ENCODE results near the gene NEURL1B. TPM values are rescaled to one million over a fixed set of nuclear protein-coding genes. Genes with fewer than 3 reads are reported as not detected.
"Not testable (repeated sequence)": the region's sequence is repeated elsewhere in the genome, so short reads cannot be mapped to it uniquely, and the experiment has no call there.

The NEURL1B gene
- total RNA-seq, 6 experiments from 2014 or later = 4.9 to 9.8 (median 6.4) TPM

DNA sequence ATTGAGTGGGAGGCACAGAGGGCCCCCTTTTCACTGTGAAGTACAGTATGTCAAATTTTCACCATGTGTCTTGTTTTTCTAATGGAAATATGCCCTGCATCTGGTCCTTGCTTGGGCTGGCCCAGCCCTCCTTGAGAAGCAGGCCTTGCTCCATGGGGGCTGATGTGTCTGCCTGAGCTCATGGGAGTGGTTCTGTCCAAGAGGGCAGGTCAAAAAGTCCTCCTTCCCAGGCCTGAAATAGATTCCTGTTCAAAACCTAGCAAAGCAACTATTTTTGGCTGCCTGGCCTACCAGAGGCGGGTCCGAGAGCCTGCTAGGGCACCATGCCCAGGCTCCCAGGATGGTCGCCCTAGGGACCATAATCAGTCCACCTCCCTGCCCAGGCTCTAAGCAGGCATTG is 40.5 kb upstream of the NEURL1B start:
- WGBS (ENCODE audit: insufficient coverage, low coverage, low lambda C conversion rate, missing lambda C conversion rate) = no CpG with 5 or more reads among the region's 3 CpGs
- Histone ChIP-seq H3K27ac (no peak overlapping the region), H3K27me3 (no peaks in the 10 kb centered on the region), H3K9me3 (no peaks in the 10 kb centered on the region), H3K4me3 (no peak overlapping the region), H3K4me1 (no peaks in the 10 kb centered on the region), H3K36me3 (no peaks in the 10 kb centered on the region)
- ATAC-seq (no peak), DNase-seq (peak in 1 of 3 donors; percentile 23)
- no peak for TF ChIP-seq POLR2A (IDR thresholded peaks at IDR 0.05)
- TF ChIP-seq, protein P1, sequence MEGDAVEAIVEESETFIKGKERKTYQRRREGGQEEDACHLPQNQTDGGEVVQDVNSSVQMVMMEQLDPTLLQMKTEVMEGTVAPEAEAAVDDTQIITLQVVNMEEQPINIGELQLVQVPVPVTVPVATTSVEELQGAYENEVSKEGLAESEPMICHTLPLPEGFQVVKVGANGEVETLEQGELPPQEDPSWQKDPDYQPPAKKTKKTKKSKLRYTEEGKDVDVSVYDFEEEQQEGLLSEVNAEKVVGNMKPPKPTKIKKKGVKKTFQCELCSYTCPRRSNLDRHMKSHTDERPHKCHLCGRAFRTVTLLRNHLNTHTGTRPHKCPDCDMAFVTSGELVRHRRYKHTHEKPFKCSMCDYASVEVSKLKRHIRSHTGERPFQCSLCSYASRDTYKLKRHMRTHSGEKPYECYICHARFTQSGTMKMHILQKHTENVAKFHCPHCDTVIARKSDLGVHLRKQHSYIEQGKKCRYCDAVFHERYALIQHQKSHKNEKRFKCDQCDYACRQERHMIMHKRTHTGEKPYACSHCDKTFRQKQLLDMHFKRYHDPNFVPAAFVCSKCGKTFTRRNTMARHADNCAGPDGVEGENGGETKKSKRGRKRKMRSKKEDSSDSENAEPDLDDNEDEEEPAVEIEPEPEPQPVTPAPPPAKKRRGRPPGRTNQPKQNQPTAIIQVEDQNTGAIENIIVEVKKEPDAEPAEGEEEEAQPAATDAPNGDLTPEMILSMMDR (IDR thresholded peaks at IDR 0.05) = no peak
- intact Hi-C loops (cut with DNase I) = no loop called here

DNA sequence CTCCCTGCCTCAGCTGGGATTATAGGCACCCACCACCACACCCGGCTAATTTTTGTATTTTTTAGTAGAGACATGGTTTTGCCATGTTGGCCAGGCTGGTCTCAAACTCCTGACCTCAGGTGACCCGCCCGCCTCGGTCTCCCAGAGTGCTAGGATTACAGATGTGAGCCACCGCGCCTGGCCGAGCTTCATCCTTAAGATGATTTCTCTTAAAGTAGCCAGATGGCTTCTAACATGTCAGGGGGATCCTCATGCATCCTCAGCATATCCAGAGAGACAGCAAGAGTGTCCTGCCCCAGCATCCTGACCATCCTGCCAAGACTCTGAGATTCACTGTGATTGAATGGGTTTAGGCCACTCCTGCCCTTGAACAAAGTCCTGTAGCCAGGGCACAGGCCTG is 39.5 kb upstream of the NEURL1B start:
- H3K27me3 ChIP-seq; ATAC-seq; H3K27ac ChIP-seq; H3K4me1 ChIP-seq; intact Hi-C loops (cut with DNase I); H3K4me3 ChIP-seq; H3K9me3 ChIP-seq; H3K36me3 ChIP-seq: not testable (repeated sequence)
- DNase-seq = peak in 1 of 3 donors; percentile 25
- WGBS (ENCODE audit: insufficient coverage, low coverage, low lambda C conversion rate, missing lambda C conversion rate) = 85% methylated on average over 5 of the region's 7 CpGs

DNA sequence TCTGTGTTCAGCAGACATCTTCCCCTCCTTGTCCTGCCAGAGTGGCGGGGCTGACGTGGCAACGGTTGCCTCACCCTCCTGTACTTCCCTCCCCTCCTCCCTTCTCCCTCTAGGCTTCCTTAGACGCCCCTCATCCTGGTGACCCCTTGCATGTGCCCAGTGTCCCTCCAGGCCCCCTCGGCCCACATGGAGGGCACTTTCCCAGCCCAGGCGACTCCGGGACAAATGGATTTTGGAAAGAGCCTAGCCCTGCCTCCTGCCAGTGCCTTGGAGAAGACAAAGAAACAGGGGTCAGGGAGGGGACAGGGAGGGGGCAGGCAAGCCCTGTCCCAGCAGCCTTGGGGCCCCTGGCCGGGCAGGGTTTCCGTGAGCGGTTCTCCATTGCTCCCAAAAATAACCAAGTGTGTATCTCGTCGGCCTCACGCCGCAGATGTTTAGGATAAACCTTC is 38.3 kb upstream of the NEURL1B start:
- DNase-seq (peak in 1 of 3 donors; percentile 35), ATAC-seq (peak in 2 of 4 donors; percentile 17 to 36)
- no peaks in the 10 kb centered on the region for H3K27me3 ChIP-seq
- H3K4me1 ChIP-seq = no peaks in the 10 kb centered on the region
- H3K36me3 ChIP-seq = no peaks in the 10 kb centered on the region
- no peak for TF ChIP-seq POLR2A (IDR thresholded peaks at IDR 0.05)
- TF ChIP-seq, protein P1 (IDR thresholded peaks at IDR 0.05) = no peak
- no peak overlapping the region for H3K4me3 ChIP-seq
- H3K9me3 ChIP-seq = no peaks in the 10 kb centered on the region
- intact Hi-C loops (cut with DNase I) = no loop called here
- WGBS (ENCODE audit: insufficient coverage, low coverage, low lambda C conversion rate, missing lambda C conversion rate) = 68% methylated on average over 10 of the region's 14 CpGs
- peak overlapping the region; percentile 21 to 63 (median 43) for H3K27ac ChIP-seq

DNA sequence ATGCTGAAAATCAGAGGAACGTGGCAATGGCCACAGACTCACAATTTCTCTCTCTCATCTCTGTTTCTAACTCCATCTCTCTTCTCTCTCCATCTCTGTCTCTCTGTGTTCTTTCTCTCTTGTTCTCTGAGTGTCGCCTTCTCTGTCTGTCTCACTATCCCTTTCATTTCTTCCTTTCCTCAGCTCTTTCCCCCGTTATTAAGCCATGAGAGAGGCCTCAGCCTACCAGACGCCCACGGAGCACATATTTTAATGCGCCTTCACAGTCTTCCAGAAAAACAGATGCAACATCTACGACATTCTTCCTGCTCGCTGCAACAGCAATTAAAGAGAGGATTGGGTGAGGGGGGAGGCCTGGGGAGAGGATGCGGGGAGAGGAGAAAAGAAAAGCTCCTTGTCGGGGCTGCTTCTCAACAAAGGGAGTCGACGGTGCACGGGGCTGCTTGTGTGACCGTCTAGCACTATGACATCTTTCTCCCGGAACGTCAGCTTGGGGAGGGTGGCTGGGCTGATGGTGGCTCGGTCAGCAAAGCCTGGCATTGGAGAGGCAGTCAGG is 37.7 kb upstream of the NEURL1B start:
- Histone ChIP-seq H3K36me3 (no peaks in the 10 kb centered on the region), H3K9me3 (no peaks in the 10 kb centered on the region), H3K27ac (peak overlapping the region; percentile 21 to 63 (median 43)), H3K4me1 (no peaks in the 10 kb centered on the region), H3K27me3 (no peaks in the 10 kb centered on the region), H3K4me3 (no peak overlapping the region)
- 74% methylated on average over 7 of the region's 17 CpGs for WGBS (ENCODE audit: insufficient coverage, low coverage, low lambda C conversion rate, missing lambda C conversion rate)
- TF ChIP-seq POLR2A (IDR thresholded peaks at IDR 0.05) = no peak
- TF ChIP-seq, protein P1 (IDR thresholded peaks at IDR 0.05) = no peak
- intact Hi-C loops (cut with DNase I) = no loop called here
- DNase-seq (peak in 1 of 3 donors; percentile 30), ATAC-seq (peak in 1 of 4 donors; percentile 34)

DNA sequence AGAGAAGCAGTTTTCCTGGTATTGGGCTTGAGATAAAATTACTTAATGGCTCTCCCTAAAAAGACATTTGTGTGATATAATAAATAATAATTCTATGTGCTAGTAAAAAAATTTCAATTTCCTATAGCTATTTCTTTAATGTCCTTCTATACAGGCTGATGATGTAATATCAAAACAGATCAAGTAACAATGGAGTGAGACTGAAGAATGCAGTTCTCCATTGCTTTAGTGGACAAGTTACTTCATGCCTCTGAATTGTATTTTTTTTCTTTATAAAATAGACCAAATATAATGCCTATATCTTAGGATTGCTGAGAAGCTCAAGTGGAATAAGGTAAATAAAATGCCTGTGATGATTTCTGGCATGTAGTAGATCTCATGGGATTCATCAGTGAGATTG is 35.6 kb upstream of the NEURL1B start:
- TF ChIP-seq, protein P1 (IDR thresholded peaks at IDR 0.05) = no peak
- TF ChIP-seq POLR2A (IDR thresholded peaks at IDR 0.05) = no peak
- Histone ChIP-seq H3K36me3 (no peaks in the 10 kb centered on the region), H3K4me3 (no peak overlapping the region), H3K4me1 (no peaks in the 10 kb centered on the region), H3K9me3 (no peaks in the 10 kb centered on the region), H3K27ac (no peak overlapping the region), H3K27me3 (no peaks in the 10 kb centered on the region)
- DNase-seq = no peak
- ATAC-seq = no peak
- intact Hi-C loops (cut with DNase I) = no loop called here

All from right lobe of liver (tissue), 6 donors.